Limb (tissue), 2 donors: ENCODE data around the gene GORASP2.

Source experiments
- DNase-seq, 2 donors: peaks; one replicate each; pipeline ENCODE4 v3.0.0-alpha.2; 2016; ENCODE audit errors: extremely low spot score in 2 of 2

GORASP2 gene

DNA sequence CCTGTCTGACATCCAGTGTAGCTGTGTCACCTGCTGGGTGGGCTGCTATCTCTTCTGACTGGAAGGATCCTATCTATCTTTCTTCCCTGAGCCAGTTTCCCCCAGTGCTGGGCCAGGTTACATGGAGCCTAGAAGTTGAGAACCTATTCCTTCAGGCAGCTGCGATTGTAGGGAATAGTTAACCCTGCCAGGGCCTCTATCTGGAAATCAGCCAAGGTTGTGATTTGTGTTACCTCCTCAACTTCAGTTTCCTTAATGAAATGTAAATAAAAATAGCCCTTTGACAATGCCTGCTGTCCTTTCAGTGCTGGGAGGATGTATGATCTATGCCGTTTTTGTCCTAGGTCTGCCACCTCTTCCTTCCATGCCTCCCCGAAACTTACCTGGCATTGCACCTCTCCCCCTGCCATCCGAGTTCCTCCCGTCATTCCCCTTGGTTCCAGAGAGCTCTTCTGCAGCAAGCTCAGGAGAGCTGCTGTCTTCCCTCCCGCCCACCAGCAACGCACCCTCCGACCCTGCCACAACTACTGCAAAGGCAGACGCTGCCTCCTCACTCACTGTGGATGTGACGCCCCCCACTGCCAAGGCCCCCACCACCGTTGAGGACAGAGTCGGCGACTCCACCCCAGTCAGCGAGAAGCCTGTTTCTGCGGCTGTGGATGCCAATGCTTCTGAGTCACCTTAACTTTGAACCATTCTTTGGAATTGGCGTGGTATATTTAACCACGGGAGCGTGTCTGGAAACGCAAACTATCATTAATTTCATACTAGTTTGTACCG is 36.6 kb downstream of the GORASP2 start:
- no peak for DNase-seq

DNA sequence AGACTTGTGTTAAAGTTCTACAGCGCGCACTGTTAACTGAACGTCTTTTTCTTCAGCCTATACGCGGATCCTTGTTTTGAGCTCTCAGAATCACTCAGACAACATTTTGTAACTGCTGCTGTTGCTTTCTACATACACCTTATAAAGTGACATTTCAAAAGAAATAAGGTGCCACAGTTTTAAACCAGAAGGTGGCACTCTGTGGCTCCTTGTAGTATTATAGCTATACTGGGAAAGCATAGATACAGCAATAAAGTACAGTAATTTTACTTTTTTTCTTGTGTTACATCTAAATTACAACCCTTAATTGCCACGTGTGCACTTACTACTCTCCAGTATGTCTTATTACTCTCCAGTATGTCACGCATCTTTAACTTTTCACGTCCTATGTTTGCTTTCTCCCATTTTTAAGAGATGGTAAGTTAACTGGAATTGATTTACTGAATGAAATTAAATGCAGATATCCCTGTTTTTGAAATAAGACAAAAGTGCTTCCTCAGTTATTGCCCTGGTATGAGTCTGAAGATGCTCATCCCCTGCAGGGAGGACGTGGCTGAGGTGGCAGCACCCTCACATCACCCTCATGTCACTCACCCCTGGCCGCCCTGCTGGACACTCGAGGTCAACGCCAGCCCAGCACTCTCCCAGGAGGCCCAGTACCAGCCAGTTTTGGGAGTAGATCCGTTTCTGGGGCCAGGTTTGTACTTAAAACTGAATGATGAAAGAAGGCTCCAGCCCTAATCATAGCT is 37.8 kb downstream of the GORASP2 start:
- DNase-seq = no peak

DNA sequence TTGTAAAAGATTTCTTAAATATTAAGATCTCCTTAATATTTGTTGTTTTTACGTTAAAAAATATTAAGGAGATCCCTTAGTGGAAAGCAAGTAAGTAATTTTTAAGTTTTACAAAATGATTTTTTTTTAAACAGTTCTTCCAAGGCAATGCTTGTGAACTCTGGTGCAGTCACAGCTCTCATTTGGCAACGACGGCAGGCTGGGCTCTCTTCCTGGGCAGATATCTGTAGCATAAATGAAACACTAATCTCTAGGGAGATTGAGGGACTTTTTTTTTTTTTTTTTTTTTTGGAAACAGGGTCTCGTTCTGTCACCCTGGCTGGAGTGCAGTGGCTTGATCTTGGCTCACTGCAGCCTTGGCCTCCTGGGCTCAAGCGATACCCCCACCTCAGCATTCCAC is 38.5 kb downstream of the GORASP2 start:
- DNase-seq = no peak

DNA sequence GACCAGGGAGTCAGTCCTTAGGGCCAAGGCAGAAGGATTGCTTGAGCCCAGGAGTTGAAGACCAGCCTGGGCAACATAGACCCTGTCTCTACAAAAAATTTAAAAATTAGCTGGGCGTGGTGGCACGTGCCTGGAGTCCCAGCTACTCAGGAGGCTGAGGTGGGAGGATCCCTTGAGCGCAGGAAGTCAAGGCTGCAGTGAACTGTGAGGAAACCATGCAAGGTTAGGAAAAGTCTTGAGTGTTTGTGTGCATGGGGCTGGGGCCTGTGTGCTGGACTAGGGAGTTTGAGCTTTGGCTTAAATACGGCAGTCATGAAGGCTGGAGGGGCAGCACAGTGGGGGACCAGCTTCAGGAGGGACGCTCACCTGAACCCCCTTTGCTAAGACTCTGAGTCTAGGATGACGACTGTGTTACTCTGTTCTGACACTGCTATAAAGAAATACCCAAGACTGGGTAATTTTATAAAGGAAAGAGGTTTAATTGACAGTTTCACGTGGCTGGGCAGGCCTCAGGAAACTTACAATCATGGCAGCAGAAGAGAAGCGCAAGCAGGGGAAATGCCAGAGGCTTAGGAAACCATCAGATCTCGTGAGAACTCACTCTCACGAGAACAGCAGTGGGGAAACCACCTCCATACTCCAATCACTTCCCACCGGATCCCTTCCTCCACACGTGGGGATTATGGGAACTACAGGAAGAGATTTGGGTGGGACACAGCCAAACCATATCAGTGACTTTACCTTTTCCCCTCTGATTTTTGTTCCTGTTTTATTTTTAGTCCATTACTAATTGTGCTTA is 39.4 kb downstream of the GORASP2 start:
- no peak for DNase-seq

DNA sequence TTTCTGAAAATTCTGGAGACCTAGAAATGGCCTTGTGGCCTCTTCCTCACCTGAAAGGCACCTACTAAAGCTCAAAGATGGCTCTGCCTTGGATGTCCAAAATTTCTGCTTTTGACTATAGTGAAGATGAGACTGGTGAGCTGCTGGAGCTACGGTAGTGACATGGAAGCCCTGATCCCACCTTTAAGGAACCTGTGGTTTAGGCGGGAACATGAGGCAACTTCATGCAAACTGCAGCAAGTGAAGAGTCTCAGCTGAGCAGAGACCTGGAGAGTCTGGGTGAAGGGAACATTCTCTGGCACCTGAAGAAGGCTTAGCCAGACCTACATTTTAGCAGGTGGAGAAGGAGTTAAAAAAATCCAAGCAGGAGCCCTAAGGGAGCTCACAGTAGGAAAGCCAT is 40.0 kb downstream of the GORASP2 start:
- DNase-seq = no peak

DNA sequence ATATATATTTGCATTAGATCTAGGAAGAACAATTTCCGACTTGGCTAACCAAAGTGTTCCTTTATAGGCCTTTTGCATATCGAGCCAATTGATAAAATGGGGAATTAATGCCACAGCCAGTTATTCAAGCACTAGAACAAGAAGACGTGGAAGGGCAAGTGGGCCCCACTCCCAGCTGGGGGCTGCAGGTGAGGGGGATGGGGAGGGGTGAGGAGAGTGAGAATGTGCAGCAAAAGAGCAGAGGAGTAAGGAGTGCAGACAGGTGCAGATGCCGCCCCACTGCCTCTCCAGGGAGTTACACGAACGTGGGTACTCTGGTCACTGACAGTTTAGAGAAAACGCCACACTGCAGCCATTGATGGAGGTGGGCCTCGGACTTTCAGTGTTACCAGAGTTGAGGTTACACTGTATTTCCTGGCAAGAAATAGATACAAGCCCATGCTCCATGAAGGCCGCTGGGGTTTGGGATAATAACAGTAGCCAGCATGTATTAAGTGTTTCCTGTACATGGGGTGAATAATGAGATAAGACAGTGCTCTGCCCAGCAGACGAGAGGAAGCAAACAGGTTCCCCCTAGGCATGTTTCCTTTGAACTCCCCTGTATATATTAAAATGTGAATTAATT is 40.9 kb downstream of the GORASP2 start:
- no peak for DNase-seq

DNA sequence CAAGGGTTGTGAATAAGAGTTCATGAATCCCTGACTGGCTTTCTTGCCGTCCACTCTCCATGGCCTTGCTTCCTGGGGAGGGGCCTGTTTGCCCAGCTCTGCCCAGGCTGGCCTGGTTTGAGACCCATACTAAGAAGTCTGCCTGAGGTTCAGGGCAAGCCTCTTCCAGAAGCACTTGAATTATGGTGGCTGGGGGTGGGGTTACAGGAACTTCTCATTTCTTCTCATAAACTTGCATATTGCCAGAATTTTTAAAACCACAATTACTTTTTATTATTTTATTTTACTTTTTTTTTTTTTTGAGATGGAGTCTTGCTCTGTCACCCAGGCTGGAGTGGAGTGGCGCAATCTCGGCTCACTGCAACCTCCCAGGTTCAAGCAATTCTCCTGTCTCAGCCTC is 42.0 kb downstream of the GORASP2 start:
- DNase-seq = no peak

DNA sequence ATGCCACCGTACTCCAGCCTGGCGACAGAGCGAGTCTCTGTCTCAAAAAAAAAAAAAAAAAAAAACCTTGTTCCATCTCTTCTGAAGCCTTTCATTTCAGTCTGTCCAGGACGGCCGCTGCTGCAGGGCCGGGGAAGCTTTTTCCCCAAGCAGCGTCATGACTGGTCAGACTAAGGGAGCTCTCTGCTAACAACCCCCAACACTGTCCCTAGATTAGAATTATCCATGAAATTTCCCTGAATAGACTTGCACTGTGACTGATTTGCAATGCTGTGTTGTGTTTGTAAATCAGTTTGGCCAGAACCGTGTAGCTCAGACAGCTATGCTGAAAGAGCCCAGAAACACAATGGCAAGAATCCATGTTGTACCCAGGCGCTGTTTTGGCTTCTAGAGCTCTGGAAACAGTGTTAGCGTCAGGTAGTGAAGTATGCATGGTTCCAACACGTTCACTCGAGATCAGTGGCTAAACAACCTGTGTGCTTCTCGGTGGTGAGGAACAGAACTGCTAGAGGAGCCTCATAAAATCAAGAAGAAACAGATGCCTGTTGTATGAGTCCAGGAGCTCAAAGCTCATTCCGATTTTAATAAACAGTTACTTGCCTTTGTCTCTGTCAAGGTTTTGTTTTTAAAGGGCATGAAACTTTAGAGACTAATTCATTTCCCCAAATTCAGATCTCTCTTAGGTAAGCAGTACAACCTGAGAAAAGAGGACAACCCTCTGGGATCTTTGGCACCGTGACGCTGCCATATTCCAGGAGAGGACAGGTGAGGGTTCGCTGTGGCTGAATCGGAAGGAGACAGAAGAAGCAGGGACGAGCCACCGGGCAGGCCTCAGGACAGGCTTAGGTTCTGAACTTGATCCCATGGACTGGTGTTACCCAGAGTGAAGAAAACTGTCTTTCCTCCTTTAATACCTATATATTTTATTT is 43.5 kb downstream of the GORASP2 start:
- no peak for DNase-seq

DNA sequence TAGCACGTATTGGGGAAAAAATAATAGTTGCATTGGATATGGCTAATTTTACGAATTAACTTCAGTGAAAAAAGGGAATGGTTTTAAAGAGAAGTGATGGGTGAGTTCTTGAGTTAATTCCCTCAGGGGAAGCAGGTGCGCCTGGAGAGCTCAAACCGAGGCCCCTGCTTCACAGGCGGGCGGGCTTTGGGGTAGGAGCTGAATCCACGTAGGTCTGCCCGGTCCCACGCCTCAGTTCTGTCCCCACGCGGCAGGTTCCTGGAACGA is 44.1 kb downstream of the GORASP2 start:
- DNase-seq = no peak

DNA sequence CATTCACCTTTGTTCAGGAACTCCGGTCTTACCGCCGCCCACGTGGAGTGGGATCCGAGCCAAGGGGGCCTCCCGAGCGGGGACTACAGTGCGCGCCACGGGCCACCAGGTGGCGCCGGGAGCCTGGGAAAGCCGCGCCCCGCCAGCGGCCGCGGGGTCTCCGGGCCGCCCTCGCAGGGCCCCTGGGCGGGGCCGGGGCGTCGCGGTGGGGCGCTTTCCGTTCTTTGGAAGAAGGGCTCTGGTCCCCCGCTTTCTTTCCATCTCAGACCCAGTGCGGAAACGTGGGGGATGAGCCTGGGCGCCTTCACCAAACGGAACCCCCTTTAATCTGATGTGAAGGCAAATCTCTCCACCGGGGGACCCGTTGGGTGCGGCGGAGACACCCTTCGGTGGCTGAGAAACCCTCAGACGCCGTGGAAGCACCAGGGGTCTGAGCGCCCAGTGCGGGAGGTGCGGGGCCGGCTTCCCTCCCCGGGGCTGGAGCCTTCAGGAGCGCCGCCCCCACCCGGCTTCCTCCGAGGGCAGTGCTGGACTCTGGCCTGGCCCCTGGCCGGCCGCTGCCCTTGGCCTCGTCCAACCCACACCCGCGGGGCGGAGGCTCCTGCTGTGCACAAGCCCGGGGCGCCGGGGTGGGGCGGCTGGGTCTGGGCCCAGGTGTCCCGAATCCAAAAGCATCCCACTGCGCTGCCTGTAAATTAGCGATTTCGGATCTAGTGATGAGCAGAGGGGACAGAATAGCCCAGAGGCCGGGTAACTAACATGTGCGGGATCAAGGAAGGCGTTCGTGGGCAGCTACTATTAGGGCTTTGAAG is 44.6 kb downstream of the GORASP2 start:
- peak; percentile 79 to 95 for DNase-seq

DNA sequence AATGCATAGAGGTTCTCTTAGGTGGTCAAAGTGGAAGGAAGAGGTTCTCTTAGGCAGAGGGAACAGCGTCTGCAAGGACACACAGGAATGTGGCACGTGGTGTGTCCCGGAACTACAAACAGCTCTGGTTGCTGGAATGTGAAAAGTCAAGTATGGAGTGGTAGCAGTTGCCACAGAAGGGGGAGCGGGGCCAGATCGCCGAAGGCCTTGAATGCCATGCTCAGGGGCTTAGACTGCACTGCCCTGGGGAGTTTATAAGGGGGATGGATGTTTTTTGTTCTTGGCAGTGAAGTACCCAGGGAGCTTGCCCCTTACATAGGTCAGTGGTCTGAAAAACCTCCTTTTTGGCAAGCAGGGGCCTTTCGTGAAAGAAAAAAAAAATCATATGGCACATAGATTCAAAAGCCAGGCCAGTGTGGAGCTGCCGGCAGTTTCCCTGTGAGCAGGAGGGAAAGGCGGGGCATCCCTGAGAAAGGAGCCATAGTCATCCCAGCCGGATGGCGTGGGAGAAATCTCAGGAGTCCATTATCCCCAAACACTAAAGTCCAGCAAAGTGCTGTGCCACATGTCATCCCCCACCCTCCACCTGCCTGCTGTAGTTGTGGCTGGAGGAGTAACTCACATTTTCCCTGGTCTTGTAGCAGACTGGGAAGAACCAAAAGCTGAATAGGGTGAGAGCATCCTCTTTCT is 45.4 kb downstream of the GORASP2 start:
- no peak for DNase-seq

DNA sequence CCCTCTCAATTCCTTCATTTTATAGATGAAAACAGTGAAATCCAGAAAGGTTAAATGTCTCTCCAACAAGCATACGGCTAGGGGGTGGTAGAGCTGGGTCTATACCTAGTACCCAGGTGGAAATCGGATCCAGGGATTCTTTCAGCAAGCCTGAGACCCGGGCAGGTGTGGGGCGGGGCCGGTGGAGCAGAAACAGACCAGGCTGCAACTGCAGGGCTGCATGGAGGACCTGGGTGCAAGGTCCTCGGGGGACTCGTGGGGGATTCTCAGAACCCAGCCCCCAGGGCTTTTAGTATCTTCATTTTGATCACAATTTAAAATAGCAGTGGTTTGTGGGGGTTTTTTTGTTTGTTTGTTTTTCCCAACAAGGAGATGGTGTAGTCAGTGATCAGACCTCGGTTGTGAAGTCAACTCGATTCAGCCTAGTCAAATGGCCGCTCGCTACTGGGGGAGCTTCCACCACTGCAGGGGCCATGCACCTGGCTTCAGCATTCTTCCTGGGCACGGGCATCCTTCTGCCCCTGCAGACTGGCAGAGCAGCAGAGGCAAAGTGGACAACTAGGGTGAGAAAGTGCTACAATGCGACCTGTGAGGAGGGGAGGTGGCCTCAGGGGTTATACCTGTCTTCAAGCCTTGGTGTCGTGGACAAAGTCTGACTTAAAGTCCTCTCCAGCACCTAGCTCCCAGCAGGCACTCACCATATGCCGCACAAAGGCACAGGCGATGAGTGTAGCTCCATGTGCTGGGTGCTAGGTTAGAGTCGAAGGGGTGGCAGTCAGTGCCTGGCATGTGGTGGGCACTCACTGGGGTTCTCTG is 46.3 kb downstream of the GORASP2 start:
- no peak for DNase-seq

DNA sequence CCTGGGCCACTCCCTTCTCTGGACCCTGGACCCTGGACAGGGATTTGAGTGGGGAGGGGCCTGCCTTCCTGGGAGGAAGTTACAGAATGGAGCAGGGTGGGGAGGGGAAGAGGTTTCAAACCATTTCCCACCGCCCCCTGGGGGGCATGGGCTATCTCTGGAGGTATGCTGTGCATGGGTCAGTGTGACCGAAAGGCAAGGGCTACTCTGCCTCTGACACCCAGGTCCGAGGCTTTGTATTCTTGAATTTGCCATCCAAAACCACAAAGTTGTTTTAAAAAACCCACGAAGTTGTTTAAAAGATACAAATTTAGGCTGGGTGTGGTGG is 46.9 kb downstream of the GORASP2 start:
- no peak for DNase-seq

DNA sequence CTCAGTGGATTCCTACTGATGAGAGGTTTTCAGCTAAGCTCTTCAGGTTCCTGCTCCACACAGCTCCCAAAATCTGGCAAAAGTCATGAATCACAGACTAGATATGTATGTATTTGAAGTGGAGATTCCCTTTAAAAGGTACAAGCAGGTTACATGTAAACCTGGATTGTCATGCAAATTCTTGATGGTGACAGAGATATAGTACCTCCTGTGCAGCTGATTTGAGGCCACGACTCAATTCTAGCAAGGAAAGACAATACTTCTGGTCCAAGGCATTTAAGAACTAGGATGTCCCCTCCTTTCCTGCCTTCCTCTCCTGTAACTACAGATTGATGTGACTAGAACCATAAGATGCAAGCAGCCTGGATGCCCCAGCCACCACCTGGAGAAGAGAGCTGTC is 55.0 kb downstream of the GORASP2 start:
- no peak for DNase-seq

DNA sequence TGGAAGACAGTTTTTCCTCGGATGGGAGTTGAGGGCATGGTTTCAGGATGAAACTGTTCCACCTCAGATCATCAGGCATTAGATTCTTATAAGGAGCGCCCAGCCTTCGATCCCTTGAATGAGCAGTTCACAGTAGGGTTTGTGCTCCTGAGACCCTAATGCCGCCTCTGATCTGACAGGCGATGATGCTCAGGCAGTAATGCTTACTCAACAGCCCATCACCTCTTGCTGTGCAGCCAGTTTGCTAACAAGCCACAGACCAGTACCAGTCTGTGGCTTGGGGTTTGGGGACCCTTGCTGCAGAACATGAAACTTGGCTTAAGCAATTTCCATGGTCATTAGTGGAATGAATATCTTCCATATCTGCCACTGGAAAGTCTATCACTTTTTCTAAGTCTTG is 56.4 kb downstream of the GORASP2 start:
- no peak for DNase-seq

DNA sequence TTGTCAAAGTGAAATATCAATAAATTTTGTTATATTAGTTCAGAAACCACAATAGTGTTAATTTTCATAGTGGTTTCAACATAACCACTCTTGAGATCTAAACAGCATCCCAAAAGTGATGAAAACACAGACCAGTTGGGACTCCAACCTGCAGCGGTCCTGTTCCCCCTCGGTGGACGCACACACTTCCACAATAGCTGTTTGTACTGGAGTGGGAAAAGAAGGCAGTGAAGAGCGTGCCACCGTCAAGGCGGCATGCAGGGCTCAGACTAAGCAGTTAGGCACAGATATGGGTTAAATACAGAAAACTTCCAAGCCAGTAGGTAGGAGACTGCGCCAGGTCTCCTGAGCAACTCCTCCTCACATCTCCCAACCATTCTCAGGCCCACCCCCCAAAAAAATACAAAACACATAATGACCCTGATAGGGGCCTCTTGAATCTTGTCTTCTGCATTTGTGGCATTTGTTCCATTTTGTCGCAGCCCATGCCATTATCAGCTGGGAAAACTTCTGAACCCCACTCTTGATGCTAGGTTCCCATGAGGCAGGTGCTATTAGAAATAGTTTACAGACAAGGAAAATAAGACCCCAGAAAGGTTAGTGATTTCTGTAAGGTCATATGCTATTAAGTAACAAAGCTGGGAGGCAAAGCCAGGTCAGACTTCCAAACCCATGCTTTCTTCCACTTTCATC is 57.7 kb downstream of the GORASP2 start:
- DNase-seq = no peak

DNA sequence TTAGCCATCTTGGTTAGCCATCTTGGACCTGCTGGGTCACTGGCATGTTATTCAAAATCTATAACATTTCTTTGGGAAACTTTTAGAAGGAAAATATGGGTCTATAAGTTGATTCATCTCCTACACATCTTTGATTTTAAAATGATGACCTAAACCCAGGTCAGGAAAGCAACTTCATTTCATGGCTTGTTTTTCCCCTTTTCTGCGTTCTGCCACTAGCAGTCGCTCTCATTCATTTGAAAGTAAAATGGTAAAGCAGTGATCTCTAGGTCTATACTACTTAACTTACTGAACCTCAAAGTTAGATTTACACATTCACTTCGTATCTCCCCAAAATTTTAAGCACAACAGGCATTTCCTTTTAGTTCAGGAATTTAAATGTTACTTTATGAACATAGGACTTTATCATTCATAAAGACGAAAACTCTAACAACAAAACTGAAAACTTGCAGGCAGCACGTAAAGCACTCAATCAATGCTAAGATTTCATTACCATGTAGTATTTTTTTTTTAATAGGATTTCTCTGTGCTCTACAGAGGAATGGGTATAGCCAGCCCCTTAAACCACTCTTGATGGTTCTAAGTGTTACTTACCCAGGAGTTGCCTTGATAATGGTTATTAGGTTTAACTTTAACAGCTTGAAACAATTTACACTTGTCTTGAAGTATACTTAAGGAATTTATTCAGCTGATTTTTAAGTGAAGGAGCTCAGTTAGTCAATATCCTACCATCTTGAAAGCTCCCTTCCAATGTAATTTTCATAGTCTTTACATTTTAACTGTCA is 62.5 kb downstream of the GORASP2 start:
- no peak for DNase-seq
